NOMO-1 (cell line): Measurements from ENCODE around the gene ATP5PD.

Experiments
- DNase-seq, 2 experiments: peaks; one replicate each; lab custom pipeline; 2025; ENCODE audit not compliant: unreplicated experiment in 2 of 2; lab: John Stamatoyannopoulos, UW

Gene ATP5PD

DNA sequence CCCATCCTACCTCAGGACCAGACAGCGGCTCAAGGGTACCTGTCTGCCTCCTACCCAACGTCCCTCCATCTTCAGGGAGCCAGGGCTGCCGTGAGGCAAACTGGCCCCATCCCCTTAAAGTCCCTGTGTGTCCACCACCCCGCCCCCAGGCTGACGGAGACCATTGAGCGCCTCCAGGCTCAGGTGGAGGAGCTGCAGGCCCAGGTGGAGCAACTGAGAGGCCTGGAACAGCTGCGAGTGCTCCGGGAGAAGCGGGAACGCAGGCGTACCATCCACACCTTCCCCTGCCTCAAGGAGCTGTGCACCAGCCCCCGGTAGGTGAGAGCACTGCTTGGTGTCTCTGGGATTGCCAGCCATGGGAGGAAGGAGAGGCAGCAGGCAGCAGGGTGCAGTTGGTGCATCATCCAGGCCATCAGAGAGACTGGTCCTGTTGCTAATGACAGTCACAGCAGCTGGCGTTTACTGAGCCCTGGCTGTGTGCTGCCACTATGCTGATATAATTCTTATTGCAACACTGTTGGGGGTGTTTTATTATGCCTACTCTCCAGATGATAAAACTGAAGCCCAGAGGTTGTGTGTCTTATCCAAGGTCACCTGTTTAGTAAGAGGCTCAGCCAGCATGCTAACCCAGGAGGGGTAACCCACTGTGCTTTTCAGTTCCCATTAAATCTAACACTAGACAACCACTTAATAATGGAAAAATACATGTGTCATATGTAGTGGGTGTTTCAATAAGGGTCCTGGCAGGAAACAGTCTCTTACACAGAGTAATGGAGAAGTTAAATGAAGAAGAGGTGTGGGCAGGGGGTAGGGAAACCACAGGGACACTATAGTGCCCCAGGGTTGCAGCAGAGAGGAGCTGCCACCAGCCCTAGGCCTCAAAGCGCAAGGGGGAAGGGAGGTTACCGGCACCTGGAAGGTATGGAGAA lies 44.6 kb downstream of the ATP5PD start:
- peak; percentile 45 to 47 for DNase-seq

DNA sequence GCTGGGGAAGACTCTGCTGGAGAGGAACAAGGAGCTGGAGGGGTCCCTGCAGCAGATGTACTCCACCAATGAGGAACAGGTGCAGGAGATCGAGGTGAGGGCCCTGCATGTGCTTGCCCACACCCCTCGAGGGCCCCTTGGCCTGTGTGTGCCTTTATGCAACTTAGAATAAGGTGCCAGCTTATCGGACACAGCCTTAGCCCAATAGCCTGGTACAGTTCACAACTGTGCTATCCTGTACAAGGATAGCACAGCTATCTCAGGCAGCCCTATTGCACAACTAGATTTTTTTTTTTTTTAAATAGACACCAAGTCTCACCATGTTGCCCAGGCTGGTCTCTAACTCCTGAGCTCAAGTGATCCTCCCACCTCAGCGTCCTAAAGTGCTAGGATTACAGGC lies 47.2 kb downstream of the ATP5PD start:
- DNase-seq, result no peak

DNA sequence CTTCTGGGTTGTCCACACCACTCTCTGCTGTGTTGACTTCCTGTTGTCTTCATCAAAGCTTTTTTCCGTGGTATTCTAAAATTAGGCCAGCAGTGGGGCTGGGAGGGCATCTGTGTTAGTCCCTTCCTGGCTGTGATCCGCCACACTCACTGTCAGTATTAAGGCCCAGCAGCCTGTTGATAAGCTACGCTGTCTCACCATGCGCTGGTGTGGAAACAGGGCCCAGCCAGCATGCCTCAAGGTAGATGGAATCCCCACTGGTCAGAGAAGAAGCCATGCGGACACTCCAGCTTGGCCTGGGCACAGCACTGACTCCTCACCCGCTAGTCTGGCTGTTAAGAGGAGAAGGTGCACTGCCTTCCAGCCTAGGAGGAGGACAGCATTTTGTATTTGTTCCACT lies 48.0 kb downstream of the ATP5PD start:
- no peak for DNase-seq

- peak in 1 of 2 experiments; percentile 33 for DNase-seq
These were observed 50.9 kb downstream of the ATP5PD start for GRCh38 chr17:74995847-74996246.

- peak in 1 of 2 experiments; percentile 57 for DNase-seq
These were observed 52.3 kb downstream of the ATP5PD start for GRCh38 chr17:74994440-74994839.

- DNase-seq, result no peak
These were observed 54.5 kb downstream of the ATP5PD start for GRCh38 chr17:74992223-74992622.

GRCh38 chr17:74990581-74991105 lies 56.1 kb downstream of the ATP5PD start:
- DNase-seq, result no peak
